Renal pelvis (tissue), 4 donors: ENCODE data around the gene CLASP2. TPM values are rescaled to one million over a fixed set of nuclear protein-coding genes. Genes with fewer than 3 reads are reported as not detected.
"Not testable (repeated sequence)": the region's sequence is repeated elsewhere in the genome, so short reads cannot be mapped to it uniquely, and the experiment has no call there.

Experiments
- DNase-seq: peaks from one replicate; pipeline ENCODE4 v3.0.0-alpha.2; 2013
- polyA plus RNA-seq, 3 donors: library from polyadenylated mRNA; unstranded; fragments of 120-200 nt; gene quantifications; one replicate each; pipeline ENCODE4 v1.2.1, GENCODE V29; 2013; ENCODE audit not compliant: insufficient read length in 3 of 3

The CLASP2 gene
- polyA plus RNA-seq, 3 donors, result 47.1 to 68.2 (median 56.0) TPM

GRCh38 chr3:33704891-33705290 is 13.2 kb downstream of the CLASP2 start:
- no peak for DNase-seq

GRCh38 chr3:33699275-33699674 is 18.8 kb downstream of the CLASP2 start:
- DNase-seq, result no peak

GRCh38 chr3:33694944-33695343 is 23.1 kb downstream of the CLASP2 start:
- no peak for DNase-seq

GRCh38 chr3:33690341-33690740 is 27.7 kb downstream of the CLASP2 start:
- DNase-seq, result no peak

GRCh38 chr3:33687406-33688010 is 30.5 kb downstream of the CLASP2 start:
- DNase-seq, result no peak

- DNase-seq, result no peak
These were observed 35.3 kb downstream of the CLASP2 start for GRCh38 chr3:33682770-33683169.

GRCh38 chr3:33681667-33682066 is 36.4 kb downstream of the CLASP2 start:
- DNase-seq, result no peak

- DNase-seq, result no peak
These were observed 40.0 kb downstream of the CLASP2 start for GRCh38 chr3:33678073-33678472.

- DNase-seq, result not testable (repeated sequence)
These were observed 44.6 kb downstream of the CLASP2 start for GRCh38 chr3:33673436-33673835.

GRCh38 chr3:33668618-33669017 is 49.4 kb downstream of the CLASP2 start:
- no peak for DNase-seq

GRCh38 chr3:33665294-33665693 is 52.8 kb downstream of the CLASP2 start:
- no peak for DNase-seq

GRCh38 chr3:33664195-33664594 is 53.9 kb downstream of the CLASP2 start:
- DNase-seq, result no peak

- no peak for DNase-seq
These were observed 55.0 kb downstream of the CLASP2 start for GRCh38 chr3:33663042-33663441.

GRCh38 chr3:33659856-33660434 is 58.1 kb downstream of the CLASP2 start:
- no peak for DNase-seq

GRCh38 chr3:33658991-33659848 is 58.8 kb downstream of the CLASP2 start:
- DNase-seq, result peak; percentile 83

GRCh38 chr3:33658621-33658990 is 59.4 kb downstream of the CLASP2 start:
- DNase-seq, result no peak

- DNase-seq, result no peak
These were observed 60.0 kb downstream of the CLASP2 start for GRCh38 chr3:33658039-33658438.

- DNase-seq, result no peak
These were observed 65.3 kb downstream of the CLASP2 start for GRCh38 chr3:33652736-33653135.

GRCh38 chr3:33651101-33651500 is 67.0 kb downstream of the CLASP2 start:
- not testable (repeated sequence) for DNase-seq

- DNase-seq, result no peak
These were observed 67.6 kb downstream of the CLASP2 start for GRCh38 chr3:33650495-33650894.

GRCh38 chr3:33648793-33649192 is 69.3 kb downstream of the CLASP2 start:
- no peak for DNase-seq

GRCh38 chr3:33646406-33646805 is 71.6 kb downstream of the CLASP2 start:
- DNase-seq, result no peak

- no peak for DNase-seq
These were observed 72.9 kb downstream of the CLASP2 start for GRCh38 chr3:33645060-33645647.
